AG04449 (cell line): ENCODE data around the gene NHS.

Source experiments
- CTCF ChIA-PET: fragments of 350-600 bp; formaldehyde crosslinking; extraction: SDS; loops from one replicate; lab custom pipeline; 2021; ENCODE audit warnings: antibody characterized with exemption; lab: Yijun Ruan, JAX
- POLR2A ChIA-PET: fragments of 400-600, 350-600 bp; formaldehyde crosslinking; extraction: SDS; loops from one replicate; lab custom pipeline; 2020; ENCODE audit warnings: antibody characterized with exemption, inconsistent platforms; lab: Yijun Ruan, JAX
- DNase-seq: peaks from one replicate; pipeline ENCODE4 v3.0.0-alpha.2; 2010; ENCODE audit warnings: low read depth, low spot score
- H3K4me3 ChIP-seq: 2 replicates; pipeline ENCODE4 v1.5.1; 2011; ENCODE audit warnings: low read depth, mild to moderate bottlenecking, control low read depth, low read length
- CTCF ChIP-seq: IDR thresholded peaks from one replicate; pipeline ENCODE4 v1.5.1; 2011; ENCODE audit warnings: mild to moderate bottlenecking, moderate library complexity, low read length, control low read depth, inconsistent platforms; ENCODE audit not compliant: insufficient read depth; ENCODE audit errors: missing control alignments

NHS gene

GRCh38 chrX:17680732-17681413, 305.9 kb downstream of the NHS start:
- TF ChIP-seq CTCF = no peak
- CTCF ChIA-PET = no interaction called here
- POLR2A ChIA-PET = no interaction called here
- no peak for DNase-seq
- H3K4me3 ChIP-seq = no peak overlapping the region

GRCh38 chrX:17682259-17682658, 307.3 kb downstream of the NHS start:
- DNase-seq = no peak
- ChIA-PET CTCF (no interaction called here), POLR2A (no interaction called here)
- TF ChIP-seq CTCF = no peak
- H3K4me3 ChIP-seq = no peak overlapping the region

GRCh38 chrX:17685026-17685425, 310.0 kb downstream of the NHS start:
- ChIA-PET CTCF (no interaction called here), POLR2A (no interaction called here)
- DNase-seq = no peak
- TF ChIP-seq CTCF = no peak
- no peak overlapping the region for H3K4me3 ChIP-seq

GRCh38 chrX:17687648-17688047, 312.6 kb downstream of the NHS start:
- TF ChIP-seq CTCF = no peak
- no peak overlapping the region for H3K4me3 ChIP-seq
- ChIA-PET CTCF (no interaction called here), POLR2A (no interaction called here)
- DNase-seq = no peak

- peak; percentile 64 for DNase-seq
- POLR2A ChIA-PET = no interaction called here
- TF ChIP-seq CTCF = peak; percentile 46
- H3K4me3 ChIP-seq = no peak overlapping the region
- CTCF ChIA-PET = interaction anchor here (0.7 to 1.8 kb wide), 8 partner anchors 12 to 568 kb away, joined by 3 to 17 read pairs (median 3); no protein-coding TSS in a partner anchor
These were observed 315.0 kb downstream of the NHS start for GRCh38 chrX:17689971-17690409.

- ChIA-PET CTCF (interaction anchor here (1.0 to 2.0 kb wide), 4 partner anchors 449 to 572 kb away, joined by 3 to 8 read pairs (median 5); no protein-coding TSS in a partner anchor), POLR2A (no interaction called here)
- TF ChIP-seq CTCF = no peak
These were observed 317.8 kb downstream of the NHS start for GRCh38 chrX:17692709-17693346.

More at GRCh38 chrX:17692709-17693346, 317.8 kb downstream of the NHS start:
- DNase-seq = no peak
- H3K4me3 ChIP-seq = no peak overlapping the region
